ENCODE results near the gene ANKRD39.

DNA sequence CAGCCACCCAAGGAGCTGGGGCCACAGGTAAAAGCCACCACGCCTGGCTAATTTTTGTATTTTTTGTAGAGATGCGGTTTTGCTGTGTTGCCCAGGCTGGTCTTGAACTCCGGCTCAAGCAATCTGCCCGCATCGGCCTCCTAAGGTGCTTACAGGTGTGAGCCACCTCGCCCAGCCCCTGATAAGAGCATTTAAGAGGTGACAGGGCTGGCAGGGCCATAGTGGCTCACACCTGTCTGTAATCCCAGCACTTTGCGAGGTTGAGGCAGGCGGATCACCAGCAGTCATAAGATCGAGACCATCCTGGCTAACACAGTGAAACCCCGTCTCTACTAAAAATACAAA, 50.7 kb downstream of the ANKRD39 start:
- TF ChIP-seq, protein P1, sequence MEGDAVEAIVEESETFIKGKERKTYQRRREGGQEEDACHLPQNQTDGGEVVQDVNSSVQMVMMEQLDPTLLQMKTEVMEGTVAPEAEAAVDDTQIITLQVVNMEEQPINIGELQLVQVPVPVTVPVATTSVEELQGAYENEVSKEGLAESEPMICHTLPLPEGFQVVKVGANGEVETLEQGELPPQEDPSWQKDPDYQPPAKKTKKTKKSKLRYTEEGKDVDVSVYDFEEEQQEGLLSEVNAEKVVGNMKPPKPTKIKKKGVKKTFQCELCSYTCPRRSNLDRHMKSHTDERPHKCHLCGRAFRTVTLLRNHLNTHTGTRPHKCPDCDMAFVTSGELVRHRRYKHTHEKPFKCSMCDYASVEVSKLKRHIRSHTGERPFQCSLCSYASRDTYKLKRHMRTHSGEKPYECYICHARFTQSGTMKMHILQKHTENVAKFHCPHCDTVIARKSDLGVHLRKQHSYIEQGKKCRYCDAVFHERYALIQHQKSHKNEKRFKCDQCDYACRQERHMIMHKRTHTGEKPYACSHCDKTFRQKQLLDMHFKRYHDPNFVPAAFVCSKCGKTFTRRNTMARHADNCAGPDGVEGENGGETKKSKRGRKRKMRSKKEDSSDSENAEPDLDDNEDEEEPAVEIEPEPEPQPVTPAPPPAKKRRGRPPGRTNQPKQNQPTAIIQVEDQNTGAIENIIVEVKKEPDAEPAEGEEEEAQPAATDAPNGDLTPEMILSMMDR (IDR thresholded peaks at IDR 0.05): no peak
- TF ChIP-seq POLR2A (IDR thresholded peaks at IDR 0.05): no peak

Data from transverse colon (tissue), 3 donors.